Measurements from ENCODE around the gene SLC2A8.

SLC2A8 gene

DNA sequence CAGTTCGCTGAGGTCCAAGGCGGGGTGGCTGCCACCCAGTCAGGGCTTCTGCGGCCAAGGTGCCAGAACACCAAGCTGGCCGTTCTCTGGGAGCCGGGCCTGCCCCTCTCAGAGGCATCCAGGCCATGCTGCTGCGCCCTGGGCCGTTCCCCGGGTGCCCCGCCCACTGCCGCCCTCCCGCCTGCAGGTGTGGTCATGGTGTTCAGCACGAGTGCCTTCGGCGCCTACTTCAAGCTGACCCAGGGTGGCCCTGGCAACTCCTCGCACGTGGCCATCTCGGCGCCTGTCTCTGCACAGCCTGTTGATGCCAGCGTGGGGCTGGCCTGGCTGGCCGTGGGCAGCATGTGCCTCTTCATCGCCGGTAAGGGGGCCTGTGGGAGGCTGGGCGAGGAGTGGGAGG, 7.7 kb downstream of the SLC2A8 start:
- DNase-seq: no peak

DNA sequence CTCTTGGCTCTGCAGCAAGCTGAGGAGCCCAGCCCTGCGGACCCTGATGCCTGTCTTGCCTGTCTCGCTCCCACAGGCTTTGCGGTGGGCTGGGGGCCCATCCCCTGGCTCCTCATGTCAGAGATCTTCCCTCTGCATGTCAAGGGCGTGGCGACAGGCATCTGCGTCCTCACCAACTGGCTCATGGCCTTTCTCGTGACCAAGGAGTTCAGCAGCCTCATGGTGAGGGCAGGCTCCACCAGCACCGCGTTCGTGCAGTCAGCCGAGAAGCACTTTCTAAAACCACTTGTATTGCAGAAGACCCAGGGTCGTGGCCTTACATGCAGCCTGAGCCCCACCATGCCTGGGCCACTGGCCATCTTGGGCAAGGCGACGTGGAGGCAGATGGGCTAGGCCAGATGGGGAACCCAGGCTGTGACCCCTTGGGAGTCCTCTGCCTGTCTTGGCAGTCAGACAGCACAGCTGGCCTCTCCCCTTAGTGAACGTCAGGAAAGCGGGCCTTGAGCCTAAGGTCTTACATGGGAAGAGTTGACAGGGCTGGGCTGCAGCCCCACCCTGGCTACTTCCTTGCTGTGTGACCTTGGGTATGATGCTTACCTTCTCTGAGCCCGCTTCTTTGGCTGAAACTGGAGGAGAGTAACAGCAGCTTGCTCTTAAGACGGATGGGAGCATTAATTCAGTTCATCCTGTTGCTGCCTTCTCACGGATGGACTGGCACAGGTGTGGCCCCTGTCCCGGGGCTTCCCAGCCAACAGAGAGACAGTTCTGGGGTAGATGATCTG, 8.6 kb downstream of the SLC2A8 start:
- DNase-seq: no peak

DNA sequence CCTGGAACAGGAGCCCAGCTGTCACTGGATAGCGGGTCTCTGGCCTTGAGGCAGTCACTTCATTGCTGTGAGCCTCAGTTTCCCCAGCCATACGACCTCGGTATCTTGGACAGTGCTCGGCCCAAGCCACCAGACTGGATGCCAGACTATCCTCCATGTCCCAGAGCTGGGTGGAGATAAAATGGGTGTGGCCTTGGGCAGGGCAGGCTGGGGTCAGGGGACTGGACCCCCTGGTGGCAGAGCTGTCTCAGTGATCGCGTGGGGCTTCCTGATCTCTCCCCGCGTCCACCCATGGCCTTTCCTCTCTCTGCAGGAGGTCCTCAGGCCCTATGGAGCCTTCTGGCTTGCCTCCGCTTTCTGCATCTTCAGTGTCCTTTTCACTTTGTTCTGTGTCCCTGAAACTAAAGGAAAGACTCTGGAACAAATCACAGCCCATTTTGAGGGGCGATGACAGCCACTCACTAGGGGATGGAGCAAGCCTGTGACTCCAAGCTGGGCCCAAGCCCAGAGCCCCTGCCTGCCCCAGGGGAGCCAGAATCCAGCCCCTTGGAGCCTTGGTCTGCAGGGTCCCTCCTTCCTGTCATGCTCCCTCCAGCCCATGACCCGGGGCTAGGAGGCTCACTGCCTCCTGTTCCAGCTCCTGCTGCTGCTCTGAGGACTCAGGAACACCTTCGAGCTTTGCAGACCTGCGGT, 10.0 kb downstream of the SLC2A8 start:
- DNase-seq: no peak

DNA sequence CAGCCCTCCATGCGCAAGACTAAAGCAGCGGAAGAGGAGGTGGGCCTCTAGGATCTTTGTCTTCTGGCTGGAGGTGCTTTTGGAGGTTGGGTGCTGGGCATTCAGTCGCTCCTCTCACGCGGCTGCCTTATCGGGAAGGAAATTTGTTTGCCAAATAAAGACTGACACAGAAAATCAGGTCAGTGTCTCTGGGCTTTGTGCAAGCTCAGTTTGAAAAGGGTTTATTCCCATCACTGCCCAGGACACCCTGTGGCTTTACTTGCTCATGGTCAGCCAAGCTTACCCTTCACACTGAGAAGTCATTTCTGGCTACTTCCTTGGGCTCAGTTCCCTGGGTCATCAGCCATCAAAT, 10.5 kb downstream of the SLC2A8 start:
- DNase-seq: no peak

DNA sequence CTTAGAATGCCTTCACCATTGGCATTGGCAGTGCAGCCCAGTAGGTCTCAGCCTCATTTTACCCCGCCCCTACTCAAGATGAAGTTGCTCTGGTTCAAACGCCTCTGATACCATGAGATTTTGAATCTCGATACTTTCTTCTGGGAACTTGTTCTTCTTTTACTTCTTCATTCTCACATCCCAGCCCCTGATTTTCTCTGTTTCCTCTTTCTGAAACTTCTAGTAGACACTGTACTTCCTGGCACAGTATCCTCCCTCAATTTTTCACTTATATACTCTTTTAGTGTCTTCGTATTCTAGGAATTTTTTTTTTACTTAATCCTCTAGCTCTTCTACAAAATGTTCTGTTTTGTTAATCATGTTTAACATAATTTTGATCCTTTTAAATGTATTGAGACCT, 14.2 kb downstream of the SLC2A8 start:
- no peak for DNase-seq

DNA sequence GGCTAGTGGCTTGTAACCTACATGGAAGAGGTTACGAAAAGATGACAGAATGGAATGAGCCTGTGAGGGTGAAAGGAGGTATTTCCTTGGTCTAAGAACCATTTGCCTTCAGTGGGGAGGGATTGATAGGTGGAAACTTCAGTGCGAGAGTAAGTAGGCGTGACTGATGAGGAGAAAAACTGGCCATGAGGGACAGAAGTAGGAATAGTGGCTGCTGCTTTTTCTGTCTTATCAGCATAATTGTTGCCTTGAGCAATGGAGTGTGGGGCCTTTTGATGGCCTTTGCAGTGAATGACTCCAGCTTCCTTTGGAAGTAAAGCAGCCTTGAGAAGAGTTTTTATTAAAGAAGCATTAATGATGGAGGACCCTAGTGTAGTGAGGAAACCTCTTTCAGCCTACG, 18.2 kb downstream of the SLC2A8 start:
- DNase-seq: no peak

DNA sequence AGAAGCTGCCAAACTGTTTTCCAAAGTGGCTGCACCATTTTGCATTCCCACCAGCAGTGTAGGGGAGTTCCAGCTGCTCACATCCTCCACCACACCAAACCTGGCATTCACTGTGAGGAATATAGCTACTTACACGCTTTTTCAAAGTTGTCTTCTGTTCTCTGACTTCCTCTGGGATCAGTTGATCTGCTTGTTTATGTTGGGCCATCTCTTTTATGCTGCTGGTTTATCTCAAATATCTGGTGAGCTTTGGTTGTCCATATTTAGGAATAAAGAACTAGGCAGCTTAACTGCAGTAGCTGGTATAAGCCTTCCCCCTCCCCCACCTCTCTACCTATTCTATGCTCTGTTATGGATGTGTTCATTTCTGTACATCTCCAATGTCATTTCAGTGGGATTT, 18.7 kb downstream of the SLC2A8 start:
- DNase-seq: no peak

DNA sequence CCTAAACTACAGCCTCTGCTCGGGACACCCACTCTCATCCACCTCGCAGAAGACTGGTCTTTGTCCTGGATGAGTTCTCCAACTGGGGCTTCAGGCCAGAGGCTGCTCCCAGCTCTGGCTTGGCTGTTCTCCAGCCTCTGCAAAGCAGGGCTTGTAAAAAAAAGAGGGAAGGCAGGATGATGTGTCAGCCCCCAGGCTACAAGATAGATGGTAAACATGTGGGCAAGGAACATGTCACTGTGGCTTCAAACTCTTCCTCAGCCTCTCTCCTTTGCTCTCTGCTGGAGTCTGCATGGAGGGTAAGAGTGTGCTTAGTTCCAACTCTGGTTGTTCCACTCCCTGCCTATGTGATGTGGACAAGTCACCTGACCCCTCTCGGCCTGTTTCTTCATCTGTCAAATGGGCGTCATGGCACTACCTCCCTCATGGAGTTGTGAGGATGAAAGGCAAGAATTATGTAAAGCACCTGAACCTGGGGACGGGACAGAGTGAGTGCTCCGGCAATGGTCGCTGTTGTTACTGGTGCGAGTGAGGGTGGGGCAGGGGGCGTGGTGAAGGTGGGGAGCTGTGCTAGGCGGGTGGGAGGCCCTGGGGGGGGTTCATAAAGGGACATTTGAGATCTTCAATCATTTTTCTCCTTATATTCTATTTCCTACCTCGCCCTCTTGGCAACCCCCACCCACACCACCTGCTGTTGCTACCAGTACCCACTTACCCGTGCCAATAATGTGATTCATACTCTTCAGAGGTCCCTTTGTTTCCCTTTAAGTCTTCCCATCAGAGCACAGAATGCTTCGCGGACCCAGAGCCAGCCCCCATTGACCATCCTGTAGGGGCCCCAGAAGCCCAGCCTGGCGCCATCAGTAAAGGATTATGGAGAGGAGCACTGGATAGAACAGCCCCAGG, 20.4 kb downstream of the SLC2A8 start:
- peak; percentile 20 for DNase-seq

DNA sequence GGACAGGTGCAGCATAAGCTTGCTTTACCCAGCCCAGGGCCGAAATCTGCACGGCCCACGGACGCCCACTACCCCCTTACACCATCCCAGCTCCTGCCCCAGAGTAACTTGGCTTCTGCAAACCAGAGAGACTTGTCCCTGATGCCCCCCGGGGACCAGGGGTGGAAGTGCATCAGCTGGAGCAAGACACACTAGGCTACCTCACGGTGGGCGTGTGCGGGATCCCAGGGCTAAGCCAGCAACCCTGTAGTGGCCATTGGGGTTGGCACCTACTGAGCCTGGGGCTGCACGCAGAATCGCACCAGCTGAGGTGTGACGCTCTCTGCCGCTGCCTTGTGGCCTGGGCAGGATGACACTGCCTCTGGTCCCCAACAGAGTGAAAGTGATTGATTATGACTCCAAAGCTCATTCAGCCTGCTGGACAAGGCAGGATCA, 21.1 kb downstream of the SLC2A8 start:
- DNase-seq: no peak

DNA sequence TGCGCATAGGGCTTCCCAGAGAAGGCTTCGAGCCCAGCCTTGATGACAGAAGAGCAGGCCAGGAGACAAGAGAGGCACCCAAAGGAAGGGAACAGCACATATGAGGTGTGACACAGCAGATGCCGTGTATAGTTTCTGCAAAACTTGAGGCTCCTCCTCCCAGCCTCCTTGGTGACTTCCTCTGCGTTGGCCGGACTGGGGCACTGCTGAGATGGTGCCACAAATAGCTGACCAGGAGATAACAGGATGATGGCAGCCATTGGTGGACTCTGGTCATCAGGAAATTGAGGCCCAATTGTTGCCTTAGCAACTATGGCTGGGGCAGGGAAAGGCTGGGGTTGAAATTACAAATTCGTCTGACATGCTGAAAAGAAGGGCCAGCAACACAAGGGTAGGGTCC, 22.4 kb downstream of the SLC2A8 start:
- no peak for DNase-seq

DNA sequence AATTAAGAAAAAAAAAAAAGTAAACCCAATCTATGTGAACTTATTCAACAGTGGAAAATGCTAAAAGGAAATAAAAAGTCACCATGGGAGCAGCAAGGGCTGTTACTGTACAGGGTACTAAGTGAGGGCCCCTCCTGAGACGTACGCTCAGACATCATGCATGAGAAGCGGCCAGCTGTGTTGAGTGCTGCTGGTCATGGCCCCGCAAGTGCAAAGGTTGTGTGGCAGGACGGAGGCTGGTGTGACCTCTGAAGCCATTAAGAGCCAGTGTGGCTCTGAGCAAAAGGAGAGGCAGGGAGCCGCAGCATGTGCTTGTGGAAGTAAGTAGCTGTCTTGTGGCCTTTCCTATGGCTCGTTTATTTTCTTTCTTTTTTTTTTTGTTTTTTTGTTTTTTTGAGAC, 24.1 kb downstream of the SLC2A8 start:
- no peak for DNase-seq

DNA sequence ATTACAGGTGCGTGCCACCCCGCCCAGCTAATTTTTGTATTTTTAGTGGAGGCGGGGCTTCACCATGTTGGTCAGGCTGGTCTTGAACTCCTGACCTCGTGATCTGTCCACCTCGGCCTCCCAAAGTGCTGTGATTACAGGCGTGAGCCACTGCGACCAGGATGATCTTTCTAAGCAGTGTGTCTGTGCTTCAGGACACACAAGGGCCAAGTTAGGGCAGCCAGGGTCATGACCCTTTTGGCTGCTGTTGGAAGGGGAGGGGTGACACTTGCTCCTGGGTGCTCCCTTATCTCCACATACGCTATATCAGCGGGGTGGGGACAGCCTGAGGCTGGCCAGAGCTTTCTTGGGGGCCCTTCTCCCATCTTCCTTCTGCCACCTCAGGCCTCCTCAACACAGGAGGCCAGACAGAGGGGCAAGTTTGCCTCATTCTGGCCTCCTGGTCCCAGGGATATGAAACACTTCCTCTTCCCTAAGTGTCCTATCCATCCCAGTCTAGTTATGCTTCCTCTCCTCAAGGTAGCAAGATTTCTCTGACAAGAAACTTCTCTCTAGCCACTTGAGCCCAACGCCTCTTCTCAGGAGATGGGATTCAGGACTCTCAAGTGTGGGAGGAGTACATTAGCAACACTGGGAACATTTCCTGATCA, 25.3 kb downstream of the SLC2A8 start:
- DNase-seq: no peak

DNA sequence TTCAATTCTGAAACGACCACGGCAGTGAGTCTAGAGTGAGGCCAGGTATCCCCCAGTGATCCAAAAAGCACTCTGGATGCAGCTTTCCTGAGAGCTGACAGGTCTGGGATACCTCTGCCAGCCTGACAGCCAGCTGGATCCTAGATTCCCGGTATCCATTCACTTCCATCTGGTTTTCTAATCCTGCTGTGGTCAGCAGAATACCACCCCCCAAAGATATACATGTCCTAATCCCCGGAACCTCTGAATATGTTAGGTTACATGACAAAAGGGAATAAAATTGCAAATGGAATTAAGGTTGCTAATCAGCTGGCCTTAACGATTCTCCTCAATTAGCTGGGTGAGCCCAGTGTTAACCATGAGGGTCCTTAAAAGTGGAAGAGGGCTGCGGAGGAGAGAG, 25.8 kb downstream of the SLC2A8 start:
- no peak for DNase-seq

DNA sequence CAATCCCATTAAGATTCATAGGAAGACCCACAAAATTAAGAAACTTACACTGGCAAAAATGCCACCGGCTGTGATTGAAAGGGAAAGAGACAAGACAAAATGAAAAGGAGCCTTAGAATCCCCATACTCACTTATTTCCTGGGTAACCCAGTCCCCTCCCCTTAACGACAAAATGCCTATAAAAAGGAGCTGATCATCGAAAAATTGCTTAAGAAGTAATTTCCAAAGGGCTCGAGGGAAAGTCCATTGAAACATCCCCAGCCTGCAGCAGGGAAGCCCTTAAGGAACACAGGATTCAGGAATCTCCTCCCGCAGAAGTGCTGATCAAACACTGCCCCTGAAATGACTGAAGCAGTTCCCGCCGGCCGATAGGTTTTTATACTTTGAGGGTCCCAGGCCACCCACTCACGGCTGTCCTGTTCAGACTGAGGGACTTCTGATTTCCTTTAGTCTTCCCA, 26.5 kb downstream of the SLC2A8 start:
- DNase-seq: no peak

DNA sequence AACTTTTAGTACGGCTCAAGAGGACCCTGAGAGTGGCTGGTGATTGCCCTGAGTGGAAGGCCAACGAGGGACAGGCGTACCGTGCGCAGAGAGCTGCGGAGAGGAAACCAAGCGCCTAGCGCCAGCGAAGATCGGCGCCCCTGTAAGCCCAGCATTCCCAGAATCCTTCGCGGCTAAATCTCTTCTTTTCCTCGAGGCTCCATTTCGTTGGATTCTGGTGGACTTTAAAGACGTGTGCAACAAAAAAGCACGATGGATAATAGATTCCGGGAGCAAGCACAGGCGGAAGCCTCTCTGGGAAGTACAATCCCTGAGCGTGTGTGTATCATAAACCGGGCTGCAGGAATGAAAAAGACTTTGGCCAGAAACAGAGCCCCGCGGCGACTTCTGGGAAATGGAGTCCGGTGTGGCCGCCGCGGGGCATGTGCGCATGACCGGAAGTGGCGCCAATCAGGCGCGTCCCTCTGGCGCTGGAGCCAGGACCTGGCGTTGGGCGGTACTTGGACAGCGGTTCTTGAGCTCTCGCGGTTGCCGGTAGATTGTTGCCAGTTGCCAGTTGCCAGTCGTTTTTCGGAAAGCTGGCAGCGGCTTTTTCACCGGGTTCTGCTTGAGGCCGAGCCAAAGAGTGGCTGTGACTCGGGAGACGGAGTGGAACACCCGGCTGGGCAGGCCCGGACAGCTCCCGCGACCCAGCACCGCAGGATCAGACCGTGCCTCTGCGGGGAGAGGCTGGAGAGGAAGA, 27.1 kb downstream of the SLC2A8 start, which contains the start of gene ZNF79:
Gene ZNF79, plus strand, starts transcription at position 449 of the 742 bp plus-strand sequence. CDS start 406 bp downstream, outside the sequence.
- peak; percentile 77 for DNase-seq

DNA sequence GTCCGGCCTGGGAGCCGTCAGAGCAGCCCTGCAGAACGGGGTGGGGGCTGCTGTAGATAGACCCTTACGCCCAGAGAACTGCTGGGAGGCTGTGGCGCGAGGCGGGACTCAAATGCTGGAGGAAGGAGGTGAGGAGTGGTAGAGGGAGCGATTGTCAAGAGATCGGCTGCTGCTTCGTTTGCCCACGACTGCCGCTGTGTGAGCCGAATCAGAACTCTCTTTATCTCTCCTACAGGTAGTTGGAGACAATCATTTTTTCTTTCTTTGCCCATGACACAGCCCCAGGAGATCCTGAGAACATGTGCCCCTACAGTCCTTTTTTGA, 27.7 kb downstream of the SLC2A8 start:
- DNase-seq: no peak

DNA sequence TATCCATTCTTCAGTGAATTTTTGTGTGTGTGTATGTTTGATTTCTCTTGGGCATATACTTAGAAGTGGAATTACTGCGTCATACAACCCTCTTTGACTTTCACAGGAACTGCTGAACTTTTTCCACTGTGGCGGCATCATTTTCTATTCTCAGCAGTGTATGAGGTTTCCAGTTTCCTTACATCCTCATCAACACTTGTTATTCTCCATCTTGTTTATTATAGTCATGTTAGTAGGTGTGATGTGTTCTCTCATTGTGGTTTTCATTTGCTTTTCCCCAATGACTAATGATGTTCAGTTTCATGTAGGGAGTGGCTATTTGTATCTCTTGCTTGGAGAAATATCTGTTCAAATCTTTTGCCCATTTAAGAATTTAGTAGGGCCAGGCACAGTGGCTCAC, 29.8 kb downstream of the SLC2A8 start:
- DNase-seq: no peak

DNA sequence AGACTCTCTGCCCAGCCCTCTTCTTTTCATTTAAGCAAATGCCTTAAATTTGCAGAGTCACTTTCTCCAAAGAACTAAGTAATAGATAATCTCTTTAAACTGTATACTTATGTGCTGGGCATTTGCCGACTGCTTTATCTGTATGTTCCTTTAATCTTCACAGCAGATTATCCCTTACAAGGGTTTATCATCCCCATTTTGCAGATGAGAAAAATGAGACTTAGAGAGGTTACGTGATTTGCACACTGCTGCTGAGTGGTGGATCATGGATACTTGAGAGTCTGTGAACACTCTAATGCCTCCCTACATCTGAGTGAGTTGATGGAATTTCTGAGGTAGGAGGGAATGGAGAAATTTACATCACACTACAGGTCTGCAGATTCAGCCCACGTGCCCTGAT, 31.4 kb downstream of the SLC2A8 start:
- DNase-seq: no peak

DNA sequence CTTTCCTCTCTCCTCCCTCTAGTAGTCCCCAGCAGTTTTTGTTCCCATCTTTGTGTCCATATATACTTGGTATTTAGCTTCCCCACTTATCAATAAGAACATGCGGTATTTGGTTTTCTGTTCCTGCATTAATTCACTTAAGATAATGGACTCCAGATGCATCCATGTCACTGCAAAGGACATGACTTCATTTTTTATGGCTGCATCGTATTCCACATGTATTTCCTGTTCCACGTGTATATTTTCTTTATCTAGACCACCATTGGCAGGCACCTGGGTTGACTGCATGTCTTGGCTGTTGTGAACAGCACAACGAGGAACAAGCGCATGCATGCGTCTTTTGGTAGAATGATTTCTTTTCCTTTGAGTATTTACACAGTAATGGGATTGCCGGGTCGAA, 33.4 kb downstream of the SLC2A8 start:
- DNase-seq: no peak

DNA sequence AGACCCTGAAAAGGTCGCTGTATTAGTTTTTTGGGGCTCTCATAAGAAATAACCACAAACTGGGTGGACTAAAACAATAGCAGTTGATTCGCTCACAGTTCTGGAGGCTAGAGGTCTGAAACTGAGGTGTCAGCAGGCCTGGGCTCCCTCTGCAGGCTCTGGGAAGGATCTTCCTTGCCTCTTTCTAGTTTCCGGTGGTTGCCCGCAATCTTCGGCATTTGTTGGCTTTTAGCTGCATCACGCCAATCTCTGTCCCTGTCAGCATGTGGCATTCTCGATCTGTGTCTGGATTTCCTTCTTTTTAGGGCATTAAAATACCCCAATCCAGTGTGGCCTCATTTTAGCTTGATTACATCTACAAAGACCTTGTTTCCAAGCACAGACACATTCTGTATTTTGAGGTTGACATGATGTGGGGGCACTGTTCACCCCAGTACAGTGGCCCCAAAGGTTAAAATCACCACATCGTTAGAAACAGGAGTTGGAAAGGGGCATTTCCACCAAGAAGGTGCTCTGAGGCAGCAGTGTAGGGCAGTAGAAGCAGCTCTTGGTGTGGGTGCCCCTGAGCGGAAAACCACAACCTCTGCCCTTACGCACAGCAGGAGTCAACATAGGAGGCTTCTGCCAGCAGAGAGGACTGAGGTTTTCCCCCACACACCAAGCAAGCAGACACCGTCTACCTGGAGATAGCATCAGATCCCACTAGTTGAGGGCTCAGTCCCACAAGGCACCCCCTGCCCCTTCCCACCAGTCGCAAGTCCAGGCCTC, 40.7 kb downstream of the SLC2A8 start:
- DNase-seq: no peak

DNA sequence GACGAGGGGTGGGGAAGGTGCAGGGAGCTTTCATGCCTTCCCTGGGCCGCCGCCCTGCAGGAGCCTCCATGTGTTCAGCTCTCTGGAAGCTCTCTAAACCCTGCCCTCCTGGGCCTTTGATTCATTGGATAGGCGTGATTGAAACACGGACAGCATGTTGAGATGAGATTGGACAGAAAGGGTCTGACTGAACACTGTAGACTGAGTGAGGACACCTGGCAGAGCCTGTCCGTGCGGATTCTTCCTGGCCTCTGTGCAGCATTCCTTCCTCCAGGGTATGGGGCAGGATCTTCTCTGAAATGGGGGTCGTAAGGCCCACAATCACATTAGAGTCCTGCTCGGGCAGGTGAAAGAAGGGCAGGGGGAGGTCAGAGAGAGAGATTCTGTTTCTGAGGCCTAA, 41.4 kb downstream of the SLC2A8 start:
- DNase-seq: no peak

Measured in NCI-H1105 (cell line).